Cardiac muscle cell (in vitro differentiated cells and primary cell): Measurements from ENCODE around the gene KIAA0825. TPM values are rescaled to one million over a fixed set of nuclear protein-coding genes. Genes with fewer than 3 reads are reported as not detected.
"Not testable (repeated sequence)": the region's sequence is repeated elsewhere in the genome, so short reads cannot be mapped to it uniquely, and the experiment has no call there.

Source experiments
- DNase-seq, 2 donors: peaks; one replicate each; pipeline versions ENCODE4 v3.0.0 to v3.0.0-alpha.2; 2010 to 2017; ENCODE audit warnings: low read depth in 1 of 2, low spot score in 1 of 2
- H3K27ac ChIP-seq: fragments of 200-600 bp; sonication (generic); 2 replicates; pipeline ENCODE4 v1.5.1; 2016
- H3K27me3 ChIP-seq: fragments of 200-600 bp; sonication (generic); 2 replicates; pipeline ENCODE4 v1.6.0; 2016; ENCODE audit warnings: control low read depth
- H3K36me3 ChIP-seq: fragments of 200-600 bp; sonication (generic); 2 replicates; pipeline ENCODE4 v1.5.1; 2016; ENCODE audit warnings: control low read depth
- H3K4me1 ChIP-seq: fragments of 200-600 bp; sonication (generic); 2 replicates; pipeline ENCODE4 v1.8.1; 2017; ENCODE audit warnings: low read depth, mild to moderate bottlenecking, mixed run types
- H3K4me3 ChIP-seq: fragments of 200-600 bp; sonication (generic); 2 replicates; pipeline ENCODE4 v1.5.1; 2016; ENCODE audit warnings: mild to moderate bottlenecking
- H3K9me3 ChIP-seq: fragments of 200-600 bp; sonication (generic); 2 replicates; pipeline ENCODE4 v1.5.1; 2017; ENCODE audit warnings: low read depth, mild to moderate bottlenecking, control low read depth
- polyA plus RNA-seq: library from polyadenylated mRNA; unstranded; fragments of >200 nt; fragmentation: Nextera tagmentation; extraction: Ambion mirVana; gene quantifications from 2 replicates; pipeline ENCODE4 v1.2.1, GENCODE V29; 2016
- total RNA-seq: library from RNA; depleted of rRNA; stranded (reverse); fragments of >200 nt; gene quantifications from 2 replicates; pipeline ENCODE4 v1.2.3, GENCODE V29; 2016
- TF ChIP-seq, protein P1 (sequence below): IDR thresholded peaks from 2 replicates; pipeline ENCODE4 v1.5.1; 2012; ENCODE audit warnings: low read depth, mild to moderate bottlenecking, low read length

Gene KIAA0825
- total and polyA plus RNA-seq, 2 experiments from 2014 or later: 1.5 to 2.1 TPM

GRCh38 chr5:94161801-94162200, 456.6 kb downstream of the KIAA0825 start:
- Histone ChIP-seq H3K4me1 (no peaks in the 10 kb centered on the region), H3K27me3 (no peaks in the 10 kb centered on the region), H3K9me3 (no peaks in the 10 kb centered on the region), H3K36me3 (no peaks in the 10 kb centered on the region), H3K4me3 (no peak overlapping the region), H3K27ac (no peak overlapping the region)
- DNase-seq: no peak
- TF ChIP-seq, protein P1, sequence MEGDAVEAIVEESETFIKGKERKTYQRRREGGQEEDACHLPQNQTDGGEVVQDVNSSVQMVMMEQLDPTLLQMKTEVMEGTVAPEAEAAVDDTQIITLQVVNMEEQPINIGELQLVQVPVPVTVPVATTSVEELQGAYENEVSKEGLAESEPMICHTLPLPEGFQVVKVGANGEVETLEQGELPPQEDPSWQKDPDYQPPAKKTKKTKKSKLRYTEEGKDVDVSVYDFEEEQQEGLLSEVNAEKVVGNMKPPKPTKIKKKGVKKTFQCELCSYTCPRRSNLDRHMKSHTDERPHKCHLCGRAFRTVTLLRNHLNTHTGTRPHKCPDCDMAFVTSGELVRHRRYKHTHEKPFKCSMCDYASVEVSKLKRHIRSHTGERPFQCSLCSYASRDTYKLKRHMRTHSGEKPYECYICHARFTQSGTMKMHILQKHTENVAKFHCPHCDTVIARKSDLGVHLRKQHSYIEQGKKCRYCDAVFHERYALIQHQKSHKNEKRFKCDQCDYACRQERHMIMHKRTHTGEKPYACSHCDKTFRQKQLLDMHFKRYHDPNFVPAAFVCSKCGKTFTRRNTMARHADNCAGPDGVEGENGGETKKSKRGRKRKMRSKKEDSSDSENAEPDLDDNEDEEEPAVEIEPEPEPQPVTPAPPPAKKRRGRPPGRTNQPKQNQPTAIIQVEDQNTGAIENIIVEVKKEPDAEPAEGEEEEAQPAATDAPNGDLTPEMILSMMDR: no peak

- H3K27ac ChIP-seq: no peak overlapping the region
- no peaks in the 10 kb centered on the region for H3K27me3 ChIP-seq
- no peaks in the 10 kb centered on the region for H3K4me1 ChIP-seq
- TF ChIP-seq, protein P1: no peak
- no peak for DNase-seq
- H3K9me3 ChIP-seq: no peaks in the 10 kb centered on the region
- H3K4me3 ChIP-seq: no peak overlapping the region
- no peaks in the 10 kb centered on the region for H3K36me3 ChIP-seq
Observed at GRCh38 chr5:94159144-94159543, 459.3 kb downstream of the KIAA0825 start.

GRCh38 chr5:94157704-94158539, 460.5 kb downstream of the KIAA0825 start:
- TF ChIP-seq, protein P1: no peak
- no peak overlapping the region for H3K27ac ChIP-seq
- H3K36me3 ChIP-seq: no peaks in the 10 kb centered on the region
- no peaks in the 10 kb centered on the region for H3K4me1 ChIP-seq
- no peaks in the 10 kb centered on the region for H3K27me3 ChIP-seq
- no peak overlapping the region for H3K4me3 ChIP-seq
- DNase-seq: no peak
- no peaks in the 10 kb centered on the region for H3K9me3 ChIP-seq

DNA sequence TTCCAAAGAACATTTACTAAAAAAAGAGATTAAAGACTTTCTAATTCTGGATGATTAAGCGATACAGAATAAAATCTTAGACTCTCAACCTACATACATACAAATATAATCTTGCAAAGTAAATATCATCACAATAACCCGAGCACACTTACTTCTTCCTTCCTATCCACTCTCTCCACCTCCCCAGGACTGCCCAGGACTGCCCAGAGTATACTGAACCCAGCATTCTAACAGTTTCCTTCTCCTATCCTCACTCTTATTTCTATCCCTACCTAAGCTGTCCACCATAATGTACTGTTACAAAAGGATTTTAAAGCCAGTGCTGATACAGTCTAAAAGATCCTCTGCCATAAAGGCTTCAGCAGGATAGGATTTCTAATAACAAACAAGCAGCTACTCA, 463.7 kb downstream of the KIAA0825 start:
- no peak for DNase-seq
- H3K36me3 ChIP-seq: no peaks in the 10 kb centered on the region
- H3K27ac ChIP-seq: no peak overlapping the region
- H3K4me3 ChIP-seq: no peak overlapping the region
- TF ChIP-seq, protein P1: no peak
- no peaks in the 10 kb centered on the region for H3K9me3 ChIP-seq
- H3K4me1 ChIP-seq: no peaks in the 10 kb centered on the region
- H3K27me3 ChIP-seq: no peaks in the 10 kb centered on the region

DNA sequence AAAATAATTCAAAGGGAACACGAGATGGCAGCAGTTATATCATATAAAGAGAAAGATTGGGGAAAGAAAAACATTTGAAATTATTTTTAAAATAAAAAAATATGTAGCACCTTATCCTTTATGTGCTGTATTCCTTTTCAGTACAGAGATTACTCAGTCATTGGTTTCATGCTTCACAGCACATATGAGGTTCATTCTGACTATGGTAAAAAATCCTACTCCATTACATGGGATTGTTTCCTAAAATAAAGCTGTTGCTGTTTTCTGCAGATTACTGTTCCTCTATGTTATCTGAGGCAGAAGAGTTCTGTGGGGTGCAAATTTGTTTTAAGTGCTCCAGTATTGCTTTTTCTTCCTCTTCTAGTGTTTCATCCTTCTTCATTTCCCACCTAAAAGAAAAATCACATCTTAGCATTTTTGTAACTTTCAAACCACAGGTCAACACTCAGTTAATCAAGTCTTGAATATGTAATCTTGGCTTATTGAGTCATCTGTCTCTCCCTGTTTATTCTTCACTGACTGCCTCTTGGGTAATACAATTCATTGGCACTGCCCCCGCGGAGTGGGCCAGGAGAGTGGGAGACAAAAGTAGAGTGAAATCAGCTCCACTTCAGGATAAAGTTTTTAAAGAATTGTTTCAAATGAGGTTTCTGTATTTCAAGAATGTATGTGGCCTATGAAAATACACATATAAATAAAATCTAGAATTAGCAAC, 464.5 kb downstream of the KIAA0825 start:
- Histone ChIP-seq H3K4me3 (no peak overlapping the region), H3K27me3 (no peaks in the 10 kb centered on the region), H3K36me3 (no peaks in the 10 kb centered on the region), H3K27ac (no peak overlapping the region), H3K4me1 (no peaks in the 10 kb centered on the region), H3K9me3 (no peaks in the 10 kb centered on the region)
- TF ChIP-seq, protein P1: no peak
- DNase-seq: peak in 1 of 2 donors; percentile 24

- not testable (repeated sequence) for H3K27ac ChIP-seq, H3K9me3 ChIP-seq
Observed at GRCh38 chr5:94143621-94144020, 474.8 kb downstream of the KIAA0825 start.

More at GRCh38 chr5:94143621-94144020, 474.8 kb downstream of the KIAA0825 start:
- not testable (repeated sequence) for H3K4me3 ChIP-seq, DNase-seq, H3K4me1 ChIP-seq, H3K36me3 ChIP-seq, H3K27me3 ChIP-seq
